ENCODE data around the gene RENBP. TPM values are rescaled to one million over a fixed set of nuclear protein-coding genes. Genes with fewer than 3 reads are reported as not detected.

The RENBP gene
- total RNA-seq = 10 to 100 TPM; 12.0 to 17.5 TPM
- polyA plus RNA-seq (2013, experiment 1 of 2) = 9.5 TPM
- polyA plus RNA-seq (2013, experiment 2 of 2) = 7.5 TPM
- long read RNA-seq, experiment 1, partial matches to known transcripts = 8 of 10 reads
- long read RNA-seq, experiment 1, other reads (novel, unspliced or antisense) = 1 of 10 reads
- long read RNA-seq, experiment 2, partial matches to known transcripts = 3 of 4 reads
- long read RNA-seq, experiment 2, other reads (novel, unspliced or antisense) = 0 of 4 reads
- long read RNA-seq, experiment 3, partial matches to known transcripts = 7 of 8 reads
- long read RNA-seq, experiment 3, other reads (novel, unspliced or antisense) = 1 of 8 reads
- long read RNA-seq, experiment 4, transcript RENBP-202 (11 exons, 1,388 nt) = major isoform, 8 of 13 reads
- long read RNA-seq, experiment 4, partial matches to known transcripts = 3 of 13 reads
- long read RNA-seq, experiment 4, other reads (novel, unspliced or antisense) = 2 of 13 reads

GRCh38 chrX:153944140-153944799 lies at the start of gene RENBP:
Gene RENBP, minus strand, starts transcription at chrX:153944643. Its CDS starts 33 bp downstream, at chrX:153944610.
- Histone ChIP-seq H3K9me3 (ENCODE audit: control insufficient read depth, low read length) (no peaks in the 10 kb centered on the region), H3K9ac (ENCODE audit: extremely low read depth, low read length, poor library complexity, severe bottlenecking) (no peak within 1 kb of the TSS), H3K27ac (ENCODE audit: low read depth, low read length) (no peak within 1 kb of the TSS), H3K4me1 (ENCODE audit: control insufficient read depth, insufficient read depth, low read length) (no peaks in the 10 kb centered on the region), H3K36me3 (ENCODE audit: control insufficient read depth, insufficient read depth, low read length) (no peaks in the 10 kb centered on the region), H3K27me3 (ENCODE audit: control insufficient read depth, insufficient read depth, low read length, poor library complexity, severe bottlenecking) (no peaks in the 10 kb centered on the region), H3K4me3 (ENCODE audit: low read length) (peak within 1 kb of the TSS; percentile 72)
- H3K27me3 Mint-ChIP-seq (ENCODE audit: insufficient read depth) = no peaks in the 10 kb centered on the region
- peaks cover 16% of the 10 kb centered on the region for H3K36me3 Mint-ChIP-seq (ENCODE audit: low read depth)
- H3K9me3 Mint-ChIP-seq = peaks cover 26% of the 10 kb centered on the region
- TF ChIP-seq CTCF (conservative IDR thresholded peaks at IDR 0.05) = no peak
- no peak within 1 kb of the TSS for H3K27ac Mint-ChIP-seq
- H3K4me1 Mint-ChIP-seq = peaks cover 7% of the 10 kb centered on the region
- WGBS, 2 experiments (ENCODE audit: insufficient coverage in 1 of 2, insufficient read length in 1 of 2) = 42 to 57% methylated on average over 6 to 29 of the region's 31 CpGs
- peak; percentile 86 for DNase-seq
- peak within 1 kb of the TSS; percentile 49 for H3K4me3 Mint-ChIP-seq

GRCh38 chrX:153993978-153994377 lies 49.5 kb upstream of the RENBP start:
- Histone ChIP-seq H3K27me3 (ENCODE audit: control insufficient read depth, insufficient read depth, low read length, poor library complexity, severe bottlenecking) (no peaks in the 10 kb centered on the region), H3K9me3 (ENCODE audit: control insufficient read depth, low read length) (no peaks in the 10 kb centered on the region), H3K9ac (ENCODE audit: extremely low read depth, low read length, poor library complexity, severe bottlenecking) (no peak overlapping the region), H3K36me3 (ENCODE audit: control insufficient read depth, insufficient read depth, low read length) (no peaks in the 10 kb centered on the region), H3K27ac (ENCODE audit: low read depth, low read length) (no peak overlapping the region), H3K4me3 (ENCODE audit: low read length) (no peak overlapping the region), H3K4me1 (ENCODE audit: control insufficient read depth, insufficient read depth, low read length) (no peaks in the 10 kb centered on the region)
- H3K4me1 Mint-ChIP-seq = no peaks in the 10 kb centered on the region
- H3K4me3 Mint-ChIP-seq = no peak overlapping the region
- H3K27me3 Mint-ChIP-seq (ENCODE audit: insufficient read depth) = no peaks in the 10 kb centered on the region
- peaks cover 65% of the 10 kb centered on the region for H3K9me3 Mint-ChIP-seq
- no peak for TF ChIP-seq CTCF (conservative IDR thresholded peaks at IDR 0.05)
- DNase-seq = no peak
- H3K36me3 Mint-ChIP-seq (ENCODE audit: low read depth) = no peaks in the 10 kb centered on the region
- no peak overlapping the region for H3K27ac Mint-ChIP-seq
- WGBS, 2 experiments (ENCODE audit: insufficient coverage in 1 of 2, insufficient read length in 1 of 2) = 89 to 93% methylated on average over 3 to 10 of the region's 10 CpGs

- DNase-seq = no peak
- Histone ChIP-seq H3K9me3 (ENCODE audit: control insufficient read depth, low read length) (no peaks in the 10 kb centered on the region), H3K27ac (ENCODE audit: low read depth, low read length) (no peak overlapping the region), H3K27me3 (ENCODE audit: control insufficient read depth, insufficient read depth, low read length, poor library complexity, severe bottlenecking) (no peaks in the 10 kb centered on the region), H3K4me3 (ENCODE audit: low read length) (no peak overlapping the region), H3K9ac (ENCODE audit: extremely low read depth, low read length, poor library complexity, severe bottlenecking) (no peak overlapping the region), H3K4me1 (ENCODE audit: control insufficient read depth, insufficient read depth, low read length) (no peaks in the 10 kb centered on the region), H3K36me3 (ENCODE audit: control insufficient read depth, insufficient read depth, low read length) (no peaks in the 10 kb centered on the region)
- Mint-ChIP-seq H3K27me3 (ENCODE audit: insufficient read depth) (no peaks in the 10 kb centered on the region), H3K27ac (no peak overlapping the region), H3K4me3 (no peak overlapping the region), H3K4me1 (no peaks in the 10 kb centered on the region), H3K9me3 (peaks cover 64% of the 10 kb centered on the region), H3K36me3 (ENCODE audit: low read depth) (no peaks in the 10 kb centered on the region)
- WGBS, 2 experiments (ENCODE audit: insufficient coverage in 1 of 2, insufficient read length in 1 of 2) = 91% methylated on average over 11 of the region's 12 CpGs; no CpG with 5 or more reads in 1 of the 2 experiments
- no peak for TF ChIP-seq CTCF (conservative IDR thresholded peaks at IDR 0.05)
Measured at GRCh38 chrX:153993079-153993478, 48.6 kb upstream of the RENBP start.
